Sigmoid colon (tissue), 7 donors: ENCODE data around the gene KCND3. TPM values are rescaled to one million over a fixed set of nuclear protein-coding genes. Genes with fewer than 3 reads are reported as not detected.

Experiments used
- DNase-seq: peaks from one replicate; pipeline ENCODE4 v3.0.0-alpha.2; 2019
- H3K27ac ChIP-seq, 4 donors: fragments of 200-600 bp; sonication (generic); one replicate each; pipeline ENCODE4 v1.5.1; 2016 to 2019; ENCODE audit warnings: mild to moderate bottlenecking in 1 of 4
- H3K27me3 ChIP-seq, 3 donors: fragments of 200-600 bp; sonication (generic); one replicate each; pipeline ENCODE4 v1.5.1; 2019; ENCODE audit warnings: mild to moderate bottlenecking in 1 of 3
- H3K36me3 ChIP-seq, 4 donors: fragments of 200-600 bp; sonication (generic); one replicate each; pipeline ENCODE4 v1.5.1; 2016 to 2019
- H3K4me1 ChIP-seq, 4 donors: fragments of 200-600 bp; sonication (generic); one replicate each; pipeline ENCODE4 v1.5.1; 2017 to 2019
- H3K4me3 ChIP-seq, 4 donors: fragments of 200-600 bp; sonication (generic); one replicate each; pipeline ENCODE4 v1.5.1; 2017 to 2019; ENCODE audit warnings: mild to moderate bottlenecking in 2 of 4, moderate library complexity in 1 of 4
- H3K9me3 ChIP-seq, 4 donors: fragments of 200-600 bp in 3 of 4; sonication (generic) in 3 of 4; one replicate each; pipeline versions ENCODE4 v1.5.1 to v1.6.1; 2013 to 2019
- EP300 ChIP-seq, 4 donors: sonication (generic); formaldehyde crosslinking; IDR thresholded peaks; one replicate each; pipeline ENCODE4 v1.6.1; 2017; ENCODE audit warnings: antibody characterized with exemption in 4 of 4
- POLR2A ChIP-seq, 2 donors: fragments of 450-650 bp; IDR thresholded peaks; one replicate each; pipeline ENCODE4 v1.6.1; 2016; ENCODE audit warnings: antibody characterized with exemption in 2 of 2, mild to moderate bottlenecking in 2 of 2, moderate library complexity in 2 of 2
- POLR2AphosphoS5 ChIP-seq, 4 donors: sonication (generic); formaldehyde crosslinking; IDR thresholded peaks; one replicate each; pipeline ENCODE4 v1.6.1; 2017; ENCODE audit warnings: antibody characterized with exemption in 4 of 4
- WGBS, 2 donors: extraction: QIAGEN DNeasy Blood & Tissue Kit; methylation state at CpG; one replicate each; pipeline ENCODE4 v1.1.7; 2013; 5-methylcytosine and 5-hydroxymethylcytosine counted together
- intact Hi-C: fragments of 100-400 bp; cut with DNase I; formaldehyde crosslinking; loops from one replicate; pipeline ENCODE4 v1.15.1; 2023
- polyA plus RNA-seq, 3 donors: library from polyadenylated mRNA; stranded (reverse); fragments of 200-250 nt; gene quantifications; one replicate each; pipeline ENCODE4 v1.2.3, GENCODE V29; 2013
- total RNA-seq, 4 donors: library from RNA; depleted of rRNA; stranded (reverse); fragments of >200 nt; gene quantifications; one replicate each; pipeline ENCODE4 v1.1.0, GENCODE V29; 2016
- TF ChIP-seq, protein P1 (sequence below), 4 experiments: fragments of 450-650 bp in 3 of 4; fragments of 200-600 bp in 1 of 4; IDR thresholded peaks; one replicate each; pipeline ENCODE4 v1.5.1; 2016 to 2019; ENCODE audit warnings: antibody characterized with exemption in 4 of 4, mild to moderate bottlenecking in 3 of 4, moderate library complexity in 2 of 4
- donor health status: healthy with polysubstance abuse.
- donor health status: Bipolar disorder and iron deficiency.
- donor health status: healthy.

KCND3 gene
- total and polyA plus RNA-seq, 7 donors: 0.23 to 18.3 (median 5.9) TPM

DNA sequence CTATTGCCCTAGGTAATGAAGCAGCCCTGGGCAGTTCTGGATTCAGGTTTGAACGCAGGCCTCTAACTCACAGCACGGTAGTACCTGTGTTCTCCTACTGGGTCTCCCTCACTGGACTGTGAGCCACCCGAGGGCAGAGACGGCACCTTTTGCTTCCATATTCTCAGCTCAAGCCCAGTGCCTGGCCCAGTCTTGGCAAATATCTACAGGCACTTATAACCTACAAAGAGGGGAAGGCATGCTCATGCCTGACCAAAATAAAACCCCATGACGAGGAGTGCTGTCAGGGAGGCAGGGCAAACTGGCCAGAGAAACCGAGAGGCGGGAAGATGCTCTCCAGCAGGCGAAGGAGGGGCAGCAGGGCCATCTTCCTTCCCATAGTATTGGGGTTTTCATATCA, 142.6 kb downstream of the KCND3 start:
- TF ChIP-seq POLR2A (IDR thresholded peaks at IDR 0.05) (no peak), POLR2AphosphoS5 (IDR thresholded peaks at IDR 0.05) (no peak), EP300 (IDR thresholded peaks at IDR 0.05) (no peak)
- TF ChIP-seq, protein P1, sequence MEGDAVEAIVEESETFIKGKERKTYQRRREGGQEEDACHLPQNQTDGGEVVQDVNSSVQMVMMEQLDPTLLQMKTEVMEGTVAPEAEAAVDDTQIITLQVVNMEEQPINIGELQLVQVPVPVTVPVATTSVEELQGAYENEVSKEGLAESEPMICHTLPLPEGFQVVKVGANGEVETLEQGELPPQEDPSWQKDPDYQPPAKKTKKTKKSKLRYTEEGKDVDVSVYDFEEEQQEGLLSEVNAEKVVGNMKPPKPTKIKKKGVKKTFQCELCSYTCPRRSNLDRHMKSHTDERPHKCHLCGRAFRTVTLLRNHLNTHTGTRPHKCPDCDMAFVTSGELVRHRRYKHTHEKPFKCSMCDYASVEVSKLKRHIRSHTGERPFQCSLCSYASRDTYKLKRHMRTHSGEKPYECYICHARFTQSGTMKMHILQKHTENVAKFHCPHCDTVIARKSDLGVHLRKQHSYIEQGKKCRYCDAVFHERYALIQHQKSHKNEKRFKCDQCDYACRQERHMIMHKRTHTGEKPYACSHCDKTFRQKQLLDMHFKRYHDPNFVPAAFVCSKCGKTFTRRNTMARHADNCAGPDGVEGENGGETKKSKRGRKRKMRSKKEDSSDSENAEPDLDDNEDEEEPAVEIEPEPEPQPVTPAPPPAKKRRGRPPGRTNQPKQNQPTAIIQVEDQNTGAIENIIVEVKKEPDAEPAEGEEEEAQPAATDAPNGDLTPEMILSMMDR (IDR thresholded peaks at IDR 0.05): no peak
- no peaks in the 10 kb centered on the region for H3K36me3 ChIP-seq
- no peaks in the 10 kb centered on the region for H3K9me3 ChIP-seq
- WGBS, 2 donors: 81 to 86% methylated on average over 8 of the region's 8 CpGs
- H3K27ac ChIP-seq: no peak overlapping the region
- intact Hi-C loops: no loop called here
- no peaks in the 10 kb centered on the region for H3K27me3 ChIP-seq
- DNase-seq: no peak
- no peak overlapping the region for H3K4me3 ChIP-seq
- H3K4me1 ChIP-seq: peaks cover 0 to 6% (median 0%) of the 10 kb centered on the region in 4 donors

DNA sequence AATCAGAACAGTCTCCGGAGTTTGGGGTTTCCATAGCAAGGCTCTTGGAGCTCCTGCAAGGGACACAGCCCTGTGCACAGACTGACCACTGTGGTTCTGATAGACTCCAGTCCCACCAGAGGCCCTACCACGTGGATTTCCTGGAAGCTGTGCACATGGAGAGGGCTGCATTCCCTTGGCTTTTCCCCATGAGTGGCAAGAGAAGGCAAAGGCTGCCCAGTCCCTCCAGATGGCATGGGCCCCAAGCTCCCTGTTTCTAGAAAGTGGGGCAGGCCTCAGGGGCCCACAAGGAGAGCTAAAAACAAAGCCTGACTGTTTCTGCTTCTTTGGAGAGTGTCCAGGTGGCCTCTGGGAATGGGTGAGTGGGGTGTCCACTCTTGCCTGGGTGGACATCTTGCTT, 146.3 kb downstream of the KCND3 start:
- H3K27me3 ChIP-seq: no peaks in the 10 kb centered on the region
- TF ChIP-seq POLR2A (IDR thresholded peaks at IDR 0.05): no peak
- no peak for TF ChIP-seq EP300 (IDR thresholded peaks at IDR 0.05)
- TF ChIP-seq, protein P1 (IDR thresholded peaks at IDR 0.05): no peak
- TF ChIP-seq POLR2AphosphoS5 (IDR thresholded peaks at IDR 0.05): no peak
- WGBS, 2 donors: 51 to 54% methylated on average over 2 of the region's 2 CpGs
- DNase-seq: no peak
- H3K36me3 ChIP-seq: no peaks in the 10 kb centered on the region
- H3K9me3 ChIP-seq: no peaks in the 10 kb centered on the region
- intact Hi-C loops: no loop called here
- peaks cover 0 to 6% (median 0%) of the 10 kb centered on the region in 4 donors for H3K4me1 ChIP-seq
- no peak overlapping the region for H3K4me3 ChIP-seq
- no peak overlapping the region for H3K27ac ChIP-seq

DNA sequence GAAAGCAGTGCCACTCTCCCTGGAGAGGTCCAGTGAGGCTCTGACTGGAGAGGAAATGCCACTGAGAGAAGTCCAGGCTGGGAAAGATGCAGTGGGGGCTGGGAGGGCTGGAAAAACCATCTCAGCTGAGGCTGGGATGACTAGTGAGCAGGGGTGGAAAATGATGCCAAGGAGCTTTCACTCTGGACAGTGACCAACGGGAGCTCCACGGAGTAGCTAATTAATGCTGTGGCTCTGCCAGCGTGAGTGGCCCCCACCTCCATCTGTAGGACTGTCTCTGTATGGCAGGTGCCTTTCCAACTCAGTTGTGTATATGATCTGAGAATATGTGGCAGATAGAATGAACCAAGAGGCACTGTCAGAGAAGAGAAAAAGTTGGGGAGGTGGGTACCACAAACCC, 147.1 kb downstream of the KCND3 start:
- DNase-seq: no peak
- no peak overlapping the region for H3K4me3 ChIP-seq
- no peak overlapping the region for H3K27ac ChIP-seq
- H3K36me3 ChIP-seq: no peaks in the 10 kb centered on the region
- peaks cover 0 to 9% (median under 1%) of the 10 kb centered on the region in 4 donors for H3K4me1 ChIP-seq
- 72 to 83% methylated on average over 3 of the region's 3 CpGs for WGBS, 2 donors
- TF ChIP-seq, protein P1 (IDR thresholded peaks at IDR 0.05): no peak
- TF ChIP-seq POLR2AphosphoS5 (IDR thresholded peaks at IDR 0.05) (no peak), POLR2A (IDR thresholded peaks at IDR 0.05) (no peak), EP300 (IDR thresholded peaks at IDR 0.05) (no peak)
- no peaks in the 10 kb centered on the region for H3K27me3 ChIP-seq
- no peaks in the 10 kb centered on the region for H3K9me3 ChIP-seq
- intact Hi-C loops: no loop called here

DNA sequence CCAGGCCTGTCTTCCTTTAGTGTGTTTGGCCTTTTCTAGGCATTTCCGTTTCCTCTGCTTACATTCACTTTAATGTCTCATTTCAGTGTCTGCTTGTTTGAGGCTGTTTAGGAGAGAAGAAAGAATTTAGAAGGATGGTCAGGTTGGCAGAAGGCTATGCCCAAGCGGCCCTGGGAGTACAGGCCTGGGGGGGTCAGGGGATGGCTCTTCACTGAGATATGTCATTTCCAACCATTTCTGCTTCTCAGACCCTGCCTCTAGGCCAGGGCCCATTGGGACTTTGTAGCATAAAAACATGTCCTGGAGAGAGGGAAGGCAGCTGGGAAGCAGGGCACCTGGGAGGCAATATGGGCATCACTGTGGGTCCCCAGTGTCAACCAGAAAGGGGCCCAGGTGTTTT, 147.7 kb downstream of the KCND3 start:
- no peak for DNase-seq
- no peak overlapping the region for H3K4me3 ChIP-seq
- H3K36me3 ChIP-seq: no peaks in the 10 kb centered on the region
- no peaks in the 10 kb centered on the region for H3K27me3 ChIP-seq
- TF ChIP-seq POLR2A (IDR thresholded peaks at IDR 0.05): no peak
- H3K4me1 ChIP-seq: peaks cover 0 to 11% (median 3%) of the 10 kb centered on the region in 4 donors
- H3K9me3 ChIP-seq: no peaks in the 10 kb centered on the region
- 84 to 92% methylated on average over 2 of the region's 2 CpGs for WGBS, 2 donors
- no peak overlapping the region for H3K27ac ChIP-seq
- intact Hi-C loops: no loop called here

DNA sequence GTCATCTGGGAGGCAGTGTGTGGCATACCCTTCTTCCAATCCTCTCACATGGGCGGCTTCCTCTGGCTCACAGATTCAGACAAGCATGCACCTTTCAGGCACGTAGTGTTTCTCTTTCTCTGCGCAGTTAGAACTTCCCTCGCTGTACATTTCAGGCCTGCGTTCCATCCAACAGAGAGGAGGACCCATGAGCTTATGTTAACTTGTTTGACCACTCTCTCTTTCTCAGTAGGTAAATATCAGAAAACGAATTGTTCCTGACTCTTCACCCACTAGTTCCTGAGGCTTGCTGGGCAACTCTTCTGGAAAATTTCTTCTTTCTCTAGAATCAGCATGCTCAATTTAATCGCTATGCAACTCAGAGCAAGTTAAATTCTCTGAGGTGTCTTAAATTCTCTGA, 148.3 kb downstream of the KCND3 start:
- TF ChIP-seq POLR2AphosphoS5 (IDR thresholded peaks at IDR 0.05) (no peak), POLR2A (IDR thresholded peaks at IDR 0.05) (no peak), EP300 (IDR thresholded peaks at IDR 0.05) (no peak)
- 79 to 80% methylated on average over 7 of the region's 7 CpGs for WGBS, 2 donors
- no peaks in the 10 kb centered on the region for H3K9me3 ChIP-seq
- H3K27ac ChIP-seq: no peak overlapping the region
- no peak overlapping the region for H3K4me3 ChIP-seq
- intact Hi-C loops: no loop called here
- H3K27me3 ChIP-seq: no peaks in the 10 kb centered on the region
- no peak for DNase-seq
- H3K4me1 ChIP-seq: peaks cover 0 to 11% (median 3%) of the 10 kb centered on the region in 4 donors
- H3K36me3 ChIP-seq: no peaks in the 10 kb centered on the region

DNA sequence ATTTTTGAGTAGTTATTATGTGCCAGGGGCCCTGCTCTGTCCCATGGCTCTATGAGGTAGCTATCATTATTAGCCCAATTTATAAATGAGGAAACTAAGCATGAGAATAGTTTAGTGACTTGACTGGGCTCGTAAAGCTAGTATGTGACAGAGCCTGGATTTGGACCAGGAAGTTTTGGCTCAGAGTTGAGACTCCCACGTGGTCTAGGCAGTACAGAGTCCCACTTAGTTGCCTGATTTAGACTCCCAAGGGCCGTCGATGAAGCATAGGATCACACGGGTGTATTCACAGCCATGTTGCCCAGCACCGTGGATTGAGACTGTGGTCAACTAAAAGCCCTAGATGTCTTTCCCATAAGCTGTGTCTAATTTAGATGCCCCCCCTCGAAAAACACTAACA, 152.1 kb downstream of the KCND3 start:
- H3K4me1 ChIP-seq: peaks cover 0 to 6% (median 3%) of the 10 kb centered on the region in 4 donors
- no peak overlapping the region for H3K4me3 ChIP-seq
- DNase-seq: no peak
- no peaks in the 10 kb centered on the region for H3K9me3 ChIP-seq
- TF ChIP-seq POLR2A (IDR thresholded peaks at IDR 0.05): no peak
- TF ChIP-seq, protein P1 (IDR thresholded peaks at IDR 0.05): no peak
- no peak for TF ChIP-seq POLR2AphosphoS5 (IDR thresholded peaks at IDR 0.05)
- TF ChIP-seq EP300 (IDR thresholded peaks at IDR 0.05): no peak
- H3K27me3 ChIP-seq: no peaks in the 10 kb centered on the region
- intact Hi-C loops: no loop called here
- H3K27ac ChIP-seq: no peak overlapping the region
- H3K36me3 ChIP-seq: no peaks in the 10 kb centered on the region
- WGBS, 2 donors: 69 to 72% methylated on average over 7 of the region's 7 CpGs
